HEK293 (cell line): ENCODE measurements around the gene YIPF3.

ENCODE experiments used
- CTCF ChIP-seq: fragments of 450-650 bp; formaldehyde crosslinking; IDR thresholded peaks from 2 replicates; pipeline ENCODE4 v1.5.1; 2016; ENCODE audit warnings: missing biosample characterization, missing genetic modification characterization
- MEIS1 ChIP-seq: sonication (generic); formaldehyde crosslinking; IDR thresholded peaks from 2 replicates; pipeline ENCODE4 v1.8.1; 2022; ENCODE audit warnings: missing genetic modification reagents, mild to moderate bottlenecking, borderline replicate concordance
- REST ChIP-seq: fragments of 450-650 bp; formaldehyde crosslinking; IDR thresholded peaks from 2 replicates; pipeline ENCODE4 v1.5.1; 2016; ENCODE audit warnings: missing biosample characterization, missing genetic modification characterization
- ZBTB1 ChIP-seq: fragments of 450-650 bp; formaldehyde crosslinking; IDR thresholded peaks from 2 replicates; pipeline ENCODE4 v1.5.1; 2016; ENCODE audit warnings: missing biosample characterization, missing genetic modification characterization
- ZBTB44 ChIP-seq: fragments of 450-650 bp; IDR thresholded peaks from 2 replicates; pipeline ENCODE4 v1.5.1; 2018; ENCODE audit warnings: missing biosample characterization, mild to moderate bottlenecking, missing genetic modification characterization
- ZNF10 ChIP-seq: fragments of 450-650 bp; formaldehyde crosslinking; IDR thresholded peaks from 2 replicates; pipeline ENCODE4 v1.5.1; 2017; ENCODE audit warnings: missing biosample characterization, missing genetic modification characterization
- ZNF274 ChIP-seq, 2 experiments: fragments of 200-500 bp in 1 of 2; fragments of 450-650 bp in 1 of 2; sonication (Bioruptor generic) in 1 of 2; formaldehyde crosslinking in 1 of 2; IDR thresholded peaks; 2 replicates each; pipeline versions ENCODE4 v1.5.1 to v1.6.1; 2014 to 2016; ENCODE audit warnings: borderline replicate concordance in 1 of 2, inconsistent platforms in 1 of 2, low read length in 1 of 2, missing biosample characterization in 1 of 2, missing genetic modification characterization in 1 of 2

- TF ChIP-seq ZBTB44 (tag by site-specific recombination), result no peak
- peak; percentile 67 for TF ChIP-seq REST
- no peak for TF ChIP-seq ZBTB1
- TF ChIP-seq MEIS1 (CRISPR knock-in tag), result no peak
- TF ChIP-seq CTCF (tag by site-specific recombination), result no peak
- no peak for TF ChIP-seq ZNF10 (tag by site-specific recombination)
- no peak for TF ChIP-seq ZNF274 (IDR thresholded peaks at IDR 0.05; ENCODE audit: low read length)
- TF ChIP-seq ZNF274 (tag by site-specific recombination; IDR thresholded peaks at IDR 0.05; ENCODE audit: borderline replicate concordance), result no peak
Measured at GRCh38 chr6:43492673-43493072, 24.1 kb downstream of the YIPF3 start.
